Stomach (tissue), 4 donors: ENCODE data around the gene LTBP3.

ENCODE experiments used
- CTCF ChIP-seq, 7 experiments: fragments of 450-650 bp in 4 of 7; fragments of 200-600 bp in 3 of 7; sonication (generic) in 3 of 7; IDR thresholded peaks; one replicate each; pipeline ENCODE4 v1.5.1; 2016 to 2019; ENCODE audit warnings: antibody characterized with exemption in 7 of 7, control low read depth in 2 of 7, mild to moderate bottlenecking in 1 of 7
- POLR2A ChIP-seq, 4 donors: fragments of 450-650 bp; IDR thresholded peaks; one replicate each; pipeline ENCODE4 v1.6.1; 2016; ENCODE audit warnings: antibody characterized with exemption in 4 of 4, control low read depth in 2 of 4, mild to moderate bottlenecking in 1 of 4, moderate library complexity in 1 of 4

- TF ChIP-seq CTCF (IDR thresholded peaks at IDR 0.05) (no peak), POLR2A (IDR thresholded peaks at IDR 0.05) (no peak)
Observed at GRCh38 chr11:65583589-65583988, 25.4 kb upstream of the LTBP3 start.
